Activated T-cell treated with anti-CD3 and anti-CD28 coated beads, Interleukin-2, amount 50 U/mL, for 4 hours (primary cell): ENCODE results near the gene OBP2A. TPM values are rescaled to one million over a fixed set of nuclear protein-coding genes. Genes with fewer than 3 reads are reported as not detected.
"Not testable (repeated sequence)": the region's sequence is repeated elsewhere in the genome, so short reads cannot be mapped to it uniquely, and the experiment has no call there.

Experiments used
- ATAC-seq, 2 donors: fragments of 200-7000 bp; cut with Tn5 transposase; one replicate each; pipeline ENCODE4 v1.10.0; 2021
- DNase-seq: peaks from one replicate; pipeline ENCODE4 v3.0.0-alpha.2; 2020
- H3K27me3 Mint-ChIP-seq: one replicate; pipeline ENCODE4 v1.8.0; 2021; ENCODE audit warnings: low read depth, mixed read lengths
- H3K36me3 Mint-ChIP-seq: one replicate; pipeline ENCODE4 v1.8.0; 2022; ENCODE audit warnings: mixed read lengths; ENCODE audit not compliant: insufficient read depth
- H3K4me1 Mint-ChIP-seq: one replicate; pipeline ENCODE4 v1.8.0; 2021; ENCODE audit warnings: low read depth, mixed read lengths
- H3K4me3 Mint-ChIP-seq: one replicate; pipeline ENCODE4 v1.8.0; 2021; ENCODE audit warnings: mild to moderate bottlenecking, moderate library complexity, mixed read lengths
- H3K9me3 Mint-ChIP-seq: one replicate; pipeline ENCODE4 v1.8.0; 2021; ENCODE audit warnings: mixed read lengths
- total RNA-seq, 3 donors: library from RNA; stranded (reverse); gene quantifications; one replicate each; pipeline ENCODE4 v1.2.1, GENCODE V29; 2021

OBP2A gene
- total RNA-seq, 3 donors from 2014 or later, result not detected

DNA sequence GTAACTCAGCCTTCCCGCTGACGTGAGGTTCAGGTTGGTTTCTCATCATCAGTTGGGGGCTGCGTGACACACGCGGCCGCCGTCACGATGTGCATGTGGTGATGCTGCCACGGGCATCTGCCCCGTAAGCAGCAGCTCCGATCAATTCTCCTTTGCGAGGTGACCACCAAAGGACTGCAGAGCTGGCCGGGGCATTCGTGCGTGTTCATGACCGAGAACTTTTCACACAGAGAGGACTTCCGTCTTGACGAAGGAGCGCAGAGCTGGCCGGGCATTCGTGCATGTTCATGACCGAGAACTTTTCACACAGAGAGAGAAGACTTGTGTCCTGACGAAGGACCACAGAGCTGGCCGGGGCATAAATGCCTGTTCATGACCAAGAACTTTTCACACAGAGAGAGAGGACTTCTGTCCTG lies 28.5 kb upstream of the OBP2A start:
- no peaks in the 10 kb centered on the region for H3K9me3 Mint-ChIP-seq
- DNase-seq, result no peak

DNA sequence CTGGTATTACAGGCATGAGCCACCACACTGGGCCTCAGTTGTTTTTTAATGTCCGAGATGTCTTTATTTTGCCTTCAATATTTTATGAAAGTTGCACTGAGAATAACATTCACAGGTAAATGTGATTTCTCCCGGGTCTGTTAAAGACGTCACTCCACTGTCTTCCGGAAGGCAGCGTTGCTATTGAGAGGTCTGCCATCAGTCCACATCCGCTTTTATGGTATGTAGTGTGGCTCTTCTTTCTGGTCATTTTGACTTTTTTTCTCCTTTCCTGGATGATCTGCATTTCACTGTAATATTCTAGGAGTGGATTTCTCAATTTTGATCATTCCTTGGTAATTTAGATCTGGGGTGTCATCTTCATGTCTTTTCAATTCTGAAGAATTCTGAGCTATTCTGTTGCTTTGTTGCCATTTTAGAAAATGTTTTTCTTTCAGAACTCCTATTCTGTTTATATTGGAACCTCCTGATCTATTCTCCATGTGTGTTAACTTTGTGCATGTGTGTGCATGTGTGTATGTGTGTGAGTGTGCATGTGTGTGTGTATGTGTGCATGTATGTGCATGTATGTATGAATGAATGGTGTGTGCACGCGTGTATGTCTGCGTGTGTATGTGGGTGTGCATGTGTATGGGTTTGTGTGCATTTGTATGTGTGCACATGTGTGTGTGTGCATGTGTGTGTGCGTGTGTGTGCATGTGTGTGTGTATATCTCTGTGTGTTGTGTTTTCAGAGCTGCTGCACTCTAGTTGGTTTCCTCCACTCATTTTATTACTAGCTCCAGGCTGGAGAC lies 26.6 kb upstream of the OBP2A start:
- DNase-seq, result no peak
- Mint-ChIP-seq H3K36me3 (no peaks in the 10 kb centered on the region), H3K9me3 (no peaks in the 10 kb centered on the region), H3K4me3 (no peak overlapping the region), H3K27me3 (peaks cover 17% of the 10 kb centered on the region), H3K4me1 (no peaks in the 10 kb centered on the region)
- ATAC-seq, result no peak

More for the DNA sequence above, 28.5 kb upstream of the OBP2A start:
- H3K4me1 Mint-ChIP-seq, result no peaks in the 10 kb centered on the region
- H3K4me3 Mint-ChIP-seq, result no peak overlapping the region
- no peak for ATAC-seq
- no peaks in the 10 kb centered on the region for H3K36me3 Mint-ChIP-seq
- H3K27me3 Mint-ChIP-seq, result peaks cover 13% of the 10 kb centered on the region

DNA sequence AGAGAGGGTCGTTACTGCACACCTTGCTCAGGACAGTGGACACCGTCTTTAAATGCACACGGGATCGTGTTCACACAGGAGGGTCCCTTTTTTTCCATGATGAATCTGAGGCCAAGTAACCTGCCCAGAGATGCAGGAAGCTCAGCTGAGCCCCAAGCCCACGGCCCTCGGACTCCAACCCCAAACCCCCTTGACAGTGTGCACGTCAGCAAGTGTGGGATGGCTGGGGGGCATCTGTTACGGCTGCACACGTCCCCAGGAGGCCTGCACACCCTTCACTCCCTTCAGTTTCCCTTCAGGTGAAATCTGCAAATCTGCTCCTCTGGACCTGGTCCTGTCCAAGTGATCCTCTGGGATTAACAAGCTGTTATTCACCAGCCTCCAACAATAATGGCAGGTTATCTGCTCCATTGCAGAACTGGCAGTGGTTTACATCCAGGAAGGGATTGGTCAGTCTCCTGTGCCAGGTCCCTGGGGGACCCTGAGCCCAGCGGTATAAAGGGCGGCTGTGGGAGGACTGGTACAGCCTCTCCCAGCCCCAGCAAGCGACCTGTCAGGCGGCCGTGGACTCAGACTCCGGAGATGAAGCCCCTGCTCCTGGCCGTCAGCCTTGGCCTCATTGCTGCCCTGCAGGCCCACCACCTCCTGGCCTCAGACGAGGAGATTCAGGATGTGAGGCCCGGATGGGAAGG lies 24.9 kb upstream of the OBP2A start, which contains the start of gene LCN1:
Gene LCN1 (plus strand): TSS at position 525 of the 692 bp plus-strand sequence. CDS start 58 bp downstream, at position 583.
- H3K9me3 Mint-ChIP-seq, result no peaks in the 10 kb centered on the region
- H3K27me3 Mint-ChIP-seq, result peaks cover 17% of the 10 kb centered on the region
- H3K4me3 Mint-ChIP-seq, result no peak within 1 kb of the TSS
- DNase-seq (no peak), ATAC-seq (no peak)
- H3K4me1 Mint-ChIP-seq, result no peaks in the 10 kb centered on the region
- H3K36me3 Mint-ChIP-seq, result no peaks in the 10 kb centered on the region

DNA sequence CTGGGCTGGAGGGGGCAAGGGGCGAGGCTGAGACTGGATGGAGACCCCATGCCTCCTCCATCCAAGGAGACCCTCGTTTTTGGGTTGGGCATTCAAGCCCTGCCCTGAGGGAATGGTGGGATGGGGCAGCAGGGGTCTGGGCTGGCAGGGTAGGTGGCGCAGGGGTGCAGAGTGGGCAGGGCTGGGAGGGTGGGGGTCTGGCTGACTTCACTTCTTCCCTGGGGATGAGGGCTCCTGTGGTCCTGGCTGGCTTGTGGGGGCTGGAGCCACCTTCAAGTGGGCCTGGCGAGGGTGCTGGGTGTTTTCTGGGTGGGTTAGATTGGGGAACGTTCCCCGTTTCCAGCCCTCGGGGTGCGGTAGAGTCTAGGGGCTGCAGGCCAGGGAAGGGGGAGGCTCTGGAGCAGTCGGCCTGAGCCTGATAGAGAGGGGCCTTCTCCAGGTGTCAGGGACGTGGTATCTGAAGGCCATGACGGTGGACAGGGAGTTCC lies 24.3 kb upstream of the OBP2A start:
- H3K9me3 Mint-ChIP-seq, result no peaks in the 10 kb centered on the region
- H3K36me3 Mint-ChIP-seq, result no peaks in the 10 kb centered on the region
- ATAC-seq (no peak), DNase-seq (no peak)
- no peaks in the 10 kb centered on the region for H3K4me1 Mint-ChIP-seq
- no peak overlapping the region for H3K4me3 Mint-ChIP-seq
- H3K27me3 Mint-ChIP-seq, result peaks cover 17% of the 10 kb centered on the region

DNA sequence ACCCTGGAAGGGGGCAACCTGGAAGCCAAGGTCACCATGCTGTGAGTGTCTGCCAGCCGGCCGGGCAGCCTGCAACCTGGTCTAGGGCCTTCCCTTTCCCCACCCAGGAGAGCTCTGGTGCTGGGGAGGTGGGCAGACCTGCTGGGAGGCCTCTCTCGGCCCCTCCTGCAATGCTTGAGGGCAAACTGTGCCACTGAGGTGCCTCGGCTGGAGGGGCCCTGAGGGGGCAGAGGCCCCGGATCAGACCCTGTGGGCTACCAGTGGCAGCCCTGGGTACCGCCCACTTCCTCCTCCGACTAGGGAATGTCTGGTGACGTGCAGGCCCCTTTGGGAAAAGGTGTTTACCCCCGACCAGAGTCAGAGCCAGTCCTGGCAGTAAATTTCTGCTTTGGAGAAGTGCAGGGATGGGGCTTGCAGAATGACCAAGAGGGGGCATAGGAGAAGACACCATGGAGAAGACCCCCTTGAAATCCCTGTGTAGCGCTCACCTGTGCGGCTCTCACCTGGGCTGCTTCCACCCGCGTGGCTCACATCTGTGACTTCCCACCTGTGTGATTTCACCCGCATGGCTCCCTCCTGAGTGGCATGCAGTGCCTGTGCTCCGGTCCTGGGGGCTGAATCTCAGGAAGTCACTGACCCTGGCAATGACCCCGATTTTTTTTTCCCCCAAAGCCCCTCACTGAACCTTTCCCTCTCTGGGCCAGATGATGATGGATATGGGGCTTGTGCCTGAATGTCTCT lies 23.6 kb upstream of the OBP2A start:
- Mint-ChIP-seq H3K4me1 (no peaks in the 10 kb centered on the region), H3K36me3 (no peaks in the 10 kb centered on the region), H3K9me3 (no peaks in the 10 kb centered on the region), H3K27me3 (peaks cover 17% of the 10 kb centered on the region), H3K4me3 (no peak overlapping the region)
- DNase-seq (no peak), ATAC-seq (no peak)

DNA sequence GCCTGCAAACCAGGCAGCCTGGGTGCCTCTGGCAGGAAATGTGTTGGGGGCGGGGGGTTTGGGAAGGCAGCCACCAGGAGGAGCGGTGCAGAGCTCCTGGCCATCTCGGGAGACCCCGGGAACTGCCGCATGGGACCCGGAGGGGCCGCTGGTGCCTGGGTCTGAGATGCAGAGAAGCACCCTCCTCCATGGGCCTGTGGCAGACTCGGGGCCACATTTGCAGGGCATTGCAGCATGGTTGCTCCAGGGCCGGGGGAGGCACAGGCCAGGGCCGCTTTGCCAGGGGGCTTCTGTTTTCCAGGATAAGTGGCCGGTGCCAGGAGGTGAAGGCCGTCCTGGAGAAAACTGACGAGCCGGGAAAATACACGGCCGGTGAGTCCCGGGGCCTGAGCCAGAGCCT lies 23.0 kb upstream of the OBP2A start:
- H3K27me3 Mint-ChIP-seq, result peaks cover 14% of the 10 kb centered on the region
- no peak for ATAC-seq
- H3K9me3 Mint-ChIP-seq, result no peaks in the 10 kb centered on the region
- no peak for DNase-seq
- no peaks in the 10 kb centered on the region for H3K4me1 Mint-ChIP-seq
- H3K4me3 Mint-ChIP-seq, result no peak overlapping the region
- no peaks in the 10 kb centered on the region for H3K36me3 Mint-ChIP-seq

DNA sequence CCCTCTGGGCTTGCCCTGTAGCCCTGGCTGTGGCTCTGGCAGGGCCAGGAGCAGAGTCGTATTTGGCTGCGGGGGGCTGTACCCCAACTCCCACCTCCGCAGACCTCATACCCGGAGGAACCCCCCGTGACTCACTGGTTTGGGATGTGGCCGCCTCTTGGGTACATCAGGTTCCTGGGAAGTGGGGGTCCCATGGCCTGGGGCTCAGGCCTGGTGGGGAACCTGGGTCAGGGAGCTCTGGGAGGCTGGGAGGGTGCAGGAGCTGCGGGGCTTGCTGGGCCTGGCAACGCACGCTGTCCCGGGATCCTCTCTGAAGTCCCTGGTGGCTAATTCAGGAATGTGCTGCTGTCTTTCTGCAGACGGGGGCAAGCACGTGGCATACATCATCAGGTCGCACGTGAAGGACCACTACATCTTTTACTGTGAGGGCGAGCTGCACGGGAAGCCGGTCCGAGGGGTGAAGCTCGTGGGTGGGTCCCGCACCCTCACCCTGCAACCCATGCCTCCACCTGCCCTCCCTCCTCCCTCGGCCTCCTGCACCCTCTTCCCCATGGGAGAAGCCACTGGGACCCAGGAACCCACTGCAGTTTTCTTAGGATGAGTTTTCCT lies 22.3 kb upstream of the OBP2A start:
- no peak for DNase-seq
- Mint-ChIP-seq H3K36me3 (no peaks in the 10 kb centered on the region), H3K9me3 (no peaks in the 10 kb centered on the region), H3K4me3 (no peak overlapping the region), H3K27me3 (peaks cover 14% of the 10 kb centered on the region), H3K4me1 (no peaks in the 10 kb centered on the region)
- no peak for ATAC-seq

DNA sequence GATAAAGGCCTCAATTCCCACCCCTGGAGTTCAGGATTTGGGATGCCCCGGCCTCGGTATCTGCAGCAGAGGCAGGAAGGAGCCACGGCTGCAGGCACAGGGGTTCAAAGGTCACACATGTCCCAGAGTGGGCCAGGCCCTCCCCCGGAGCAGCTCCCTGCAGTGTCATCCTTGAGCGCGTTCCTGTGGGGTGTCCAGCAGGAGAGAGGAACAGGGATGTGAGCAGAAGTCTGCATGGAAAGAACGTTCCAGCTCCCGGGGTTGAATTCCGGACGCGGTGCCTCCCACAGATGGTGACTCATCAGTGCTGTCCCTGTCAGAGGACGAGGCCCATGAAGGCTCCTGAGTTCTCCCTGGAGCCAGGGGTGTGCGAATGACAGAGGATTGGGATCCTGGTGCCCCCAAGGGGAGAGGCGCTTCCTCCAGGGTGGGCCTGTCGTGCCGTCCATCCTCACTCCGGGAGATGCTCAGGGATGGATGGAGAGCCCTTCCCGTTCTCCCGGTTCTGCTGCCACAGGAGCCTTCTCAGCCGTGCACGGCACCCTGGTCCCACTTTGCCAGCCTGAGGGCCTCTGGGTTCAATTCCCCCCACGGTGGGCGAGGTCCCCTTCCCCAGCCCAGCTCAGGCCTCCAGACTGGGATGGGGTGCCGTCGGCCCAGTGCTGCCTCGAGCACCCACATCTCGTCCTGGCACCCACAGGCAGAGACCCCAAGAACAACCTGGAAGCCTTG lies 21.6 kb upstream of the OBP2A start:
- Mint-ChIP-seq H3K36me3 (no peaks in the 10 kb centered on the region), H3K4me3 (no peak overlapping the region), H3K27me3 (peaks cover 14% of the 10 kb centered on the region), H3K4me1 (no peaks in the 10 kb centered on the region), H3K9me3 (no peaks in the 10 kb centered on the region)
- ATAC-seq (no peak), DNase-seq (no peak)

DNA sequence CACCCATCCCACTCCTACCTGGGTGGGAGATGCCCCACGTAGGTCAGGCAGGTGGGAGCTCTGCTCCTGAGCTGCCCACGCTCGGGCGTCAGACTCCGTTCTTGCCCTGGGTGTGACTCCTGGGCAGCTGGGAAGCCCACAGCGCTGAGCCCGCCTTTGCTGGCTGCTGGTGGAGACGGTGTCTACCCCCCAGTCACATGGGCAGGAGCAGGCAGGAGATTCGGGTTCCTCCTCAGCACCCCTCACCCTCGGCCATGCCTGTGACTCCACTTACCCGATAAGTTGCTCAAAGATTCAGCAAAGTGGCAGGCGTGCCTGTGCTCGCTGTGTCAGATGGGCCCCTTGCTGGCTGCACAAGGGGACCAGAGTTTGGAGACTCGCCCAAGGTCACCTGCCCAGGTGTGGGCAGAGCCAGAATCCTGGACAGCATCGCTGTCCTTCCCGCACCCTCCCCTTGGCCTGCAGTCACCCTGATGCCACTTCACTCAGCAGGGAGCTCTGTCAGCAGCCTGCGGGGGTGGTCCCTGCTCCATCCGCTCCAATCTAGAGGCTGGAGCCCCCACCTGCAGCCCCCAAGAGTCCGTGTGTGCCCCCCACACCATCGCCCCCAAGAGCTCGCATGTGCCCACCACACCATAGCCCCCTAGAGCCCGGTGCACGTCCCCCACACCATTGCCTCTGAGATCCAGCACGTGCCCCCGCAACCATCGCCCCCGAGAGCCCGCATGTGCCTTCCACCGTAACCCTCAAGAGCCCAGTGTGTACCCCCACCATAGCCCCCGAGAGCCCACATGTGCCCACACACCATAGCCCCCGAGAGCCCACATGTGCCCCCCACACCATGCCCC lies 20.5 kb upstream of the OBP2A start:
- H3K4me1 Mint-ChIP-seq, result no peaks in the 10 kb centered on the region
- no peak for DNase-seq
- H3K36me3 Mint-ChIP-seq, result no peaks in the 10 kb centered on the region

DNA sequence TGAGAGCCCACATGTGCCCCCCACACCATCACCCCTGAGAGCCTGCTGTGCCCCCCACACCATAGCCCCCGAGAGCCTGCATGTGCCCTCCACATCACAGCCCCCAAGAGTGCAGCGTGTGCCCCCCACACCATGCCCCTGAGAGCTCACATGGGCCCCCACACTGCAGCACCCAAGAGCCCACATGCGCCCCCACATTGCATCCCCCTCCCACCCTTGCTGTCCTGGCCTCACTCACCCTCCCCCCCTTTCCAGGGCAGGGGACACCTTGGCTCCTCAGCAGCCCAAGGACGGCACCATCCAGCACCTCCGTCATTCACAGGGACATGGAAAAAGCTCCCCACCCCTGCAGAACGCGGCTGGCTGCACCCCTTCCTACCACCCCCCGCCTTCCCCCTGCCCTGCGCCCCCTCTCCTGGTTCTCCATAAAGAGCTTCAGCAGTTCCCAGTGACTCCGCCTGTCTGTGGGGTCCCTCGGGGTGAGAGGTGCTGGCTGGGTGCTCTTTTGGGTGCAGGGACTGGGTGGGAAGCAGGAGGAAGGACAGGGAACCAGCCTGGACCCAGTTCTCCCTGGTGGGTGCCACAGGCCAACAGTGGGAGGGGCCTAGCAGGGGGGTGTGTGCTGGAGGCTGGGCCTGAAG lies 19.7 kb upstream of the OBP2A start:
- Mint-ChIP-seq H3K9me3 (no peaks in the 10 kb centered on the region), H3K4me1 (no peaks in the 10 kb centered on the region), H3K36me3 (no peaks in the 10 kb centered on the region), H3K4me3 (no peak overlapping the region), H3K27me3 (peaks cover 9% of the 10 kb centered on the region)
- no peak for ATAC-seq
- DNase-seq, result no peak

More for the DNA sequence above, 20.5 kb upstream of the OBP2A start:
- Mint-ChIP-seq H3K4me3 (no peak overlapping the region), H3K27me3 (peaks cover 12% of the 10 kb centered on the region), H3K9me3 (no peaks in the 10 kb centered on the region)
- no peak for ATAC-seq

DNA sequence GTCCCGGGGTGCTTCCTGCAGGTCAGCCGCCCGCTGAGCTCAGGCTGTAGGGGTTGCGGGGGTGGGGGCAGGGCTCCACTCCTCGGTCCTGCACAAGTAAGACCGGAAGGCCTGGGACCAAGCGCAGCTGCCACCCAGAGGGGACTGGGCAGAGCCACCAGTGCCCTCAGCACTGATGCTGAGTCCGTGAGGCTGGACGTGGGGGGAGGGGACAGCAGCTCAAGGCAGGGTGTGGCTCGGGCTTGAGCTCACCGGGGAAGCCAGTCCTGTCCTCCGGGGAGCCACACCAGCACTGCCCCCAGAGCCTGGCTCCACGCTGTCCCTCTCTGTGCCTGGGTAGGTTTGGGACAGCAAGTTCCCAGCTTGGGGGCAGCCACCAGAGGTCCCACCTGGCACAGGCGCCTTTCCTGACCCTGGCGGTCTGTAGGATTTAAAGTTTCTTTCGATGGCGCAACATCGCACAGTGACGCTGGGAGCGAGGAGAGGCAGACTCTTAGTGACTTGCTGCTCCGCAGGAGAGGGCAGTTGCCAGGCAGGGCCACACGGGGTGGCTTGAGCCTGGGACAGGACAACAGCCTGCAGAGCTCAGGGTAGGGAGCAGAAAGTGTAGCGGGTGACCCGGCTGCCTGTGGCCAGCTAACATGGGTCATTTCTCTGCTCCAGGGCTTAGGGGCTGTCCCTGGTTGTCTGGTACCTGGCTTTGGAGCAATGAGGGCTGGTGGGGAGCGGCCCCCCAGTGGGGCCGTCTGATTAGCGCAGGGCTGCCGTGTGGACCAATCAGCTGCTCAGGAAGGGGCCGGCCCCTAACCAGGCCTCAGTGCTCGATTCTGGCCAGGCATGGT lies 19.0 kb upstream of the OBP2A start:
- Mint-ChIP-seq H3K27me3 (peaks cover 11% of the 10 kb centered on the region), H3K4me3 (no peak overlapping the region), H3K4me1 (no peaks in the 10 kb centered on the region), H3K36me3 (no peaks in the 10 kb centered on the region), H3K9me3 (no peaks in the 10 kb centered on the region)
- no peak for ATAC-seq
- DNase-seq, result no peak

DNA sequence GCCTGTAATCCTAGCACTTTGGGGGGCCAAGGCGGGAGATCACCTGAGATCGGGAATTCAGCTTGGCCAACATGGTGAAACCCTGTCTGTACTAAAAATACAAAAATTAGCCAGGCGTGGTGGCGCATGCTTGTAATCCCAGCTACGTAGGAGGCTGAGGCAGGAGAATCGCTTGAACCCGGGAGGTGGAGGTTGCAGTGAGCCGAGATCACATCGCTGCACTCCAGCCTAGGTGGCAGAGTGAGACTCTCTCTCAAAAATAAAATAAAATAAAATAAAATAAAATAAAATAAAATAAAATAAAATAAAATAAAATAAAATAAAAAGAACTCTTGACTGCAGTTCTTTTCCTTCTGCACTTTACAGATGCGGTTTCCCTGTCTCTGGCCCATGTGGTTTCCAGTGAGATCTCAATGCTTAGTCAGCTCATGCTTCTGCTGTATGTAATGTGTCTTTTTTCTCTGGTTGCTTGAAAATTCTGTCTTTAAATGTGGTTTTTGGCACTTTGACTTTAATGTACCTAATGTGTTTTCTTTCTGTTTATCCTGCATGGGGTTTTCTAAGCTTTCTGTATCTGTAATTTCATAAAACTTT lies 17.0 kb upstream of the OBP2A start:
- DNase-seq, result not testable (repeated sequence)

More for the DNA sequence above, 17.0 kb upstream of the OBP2A start:
- H3K27me3 Mint-ChIP-seq, H3K4me1 Mint-ChIP-seq, H3K36me3 Mint-ChIP-seq, H3K4me3 Mint-ChIP-seq, ATAC-seq, H3K9me3 Mint-ChIP-seq: not testable (repeated sequence)
